ENCODE data around the gene TPD52L1. TPM values are rescaled to one million over a fixed set of nuclear protein-coding genes. Genes with fewer than 3 reads are reported as not detected.

Gene TPD52L1
- total and polyA plus RNA-seq, 2 donors: 6.3 to 16.9 TPM

DNA sequence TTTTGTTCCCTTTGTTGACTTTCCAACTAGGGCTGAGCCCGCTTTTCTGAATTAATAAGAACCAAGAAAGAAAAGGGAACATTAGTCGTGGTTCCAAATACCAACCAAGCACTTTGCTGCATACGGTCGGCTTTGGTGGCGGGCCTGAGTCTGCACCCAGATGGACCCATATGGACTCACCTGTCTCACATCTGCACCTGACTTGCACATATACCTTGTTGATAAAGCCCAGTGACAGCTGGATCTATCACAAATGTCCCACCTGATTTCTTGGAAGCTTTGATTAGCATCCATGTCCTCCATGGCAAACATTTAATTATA is 39.0 kb downstream of the TPD52L1 start:
- Histone ChIP-seq H3K4me1 (ENCODE audit: control insufficient read depth in 2 of 2, insufficient read depth in 2 of 2, low read length in 2 of 2) (no peaks in the 10 kb centered on the region), H3K36me3 (ENCODE audit: control insufficient read depth in 2 of 2, insufficient read depth in 2 of 2, low read length in 1 of 2) (no peaks in the 10 kb centered on the region), H3K27ac (ENCODE audit: low read depth in 1 of 2, low read length in 1 of 2) (no peak overlapping the region), H3K27me3 (ENCODE audit: control insufficient read depth in 2 of 2, insufficient read depth in 1 of 2, low read length in 1 of 2) (no peaks in the 10 kb centered on the region), H3K9me3 (ENCODE audit: control insufficient read depth in 2 of 2, insufficient read depth in 1 of 2, low read length in 1 of 2) (no peaks in the 10 kb centered on the region), H3K4me3 (ENCODE audit: low read length in 2 of 2) (no peak overlapping the region)
- 97% methylated on average over 5 of the region's 5 CpGs for WGBS
- DNase-seq (ENCODE audit: low read depth in 6 of 9, low spot score in 9 of 9): no peak

DNA sequence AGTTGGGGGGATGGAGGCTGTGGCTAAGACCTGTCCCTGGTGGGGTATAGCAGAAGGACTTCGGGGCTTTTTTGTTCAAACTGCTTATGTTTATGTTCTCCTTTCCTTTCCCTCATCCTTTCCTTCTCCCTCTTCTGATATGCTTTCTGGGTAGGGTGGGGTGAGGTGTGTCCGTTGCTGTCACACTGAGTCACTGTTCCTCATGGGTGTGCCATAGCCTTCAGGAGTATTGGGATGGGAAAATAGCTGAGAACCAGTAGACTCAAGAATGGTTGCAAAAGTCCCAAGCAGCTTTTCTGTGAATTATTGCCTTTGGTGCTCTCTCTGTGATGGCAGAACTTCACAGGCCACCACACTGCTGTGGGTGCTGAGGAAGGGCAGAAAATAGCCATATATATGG is 39.6 kb downstream of the TPD52L1 start:
- no peaks in the 10 kb centered on the region for H3K36me3 ChIP-seq (ENCODE audit: control insufficient read depth in 2 of 2, insufficient read depth in 2 of 2, low read length in 1 of 2)
- H3K27ac ChIP-seq (ENCODE audit: low read depth in 1 of 2, low read length in 1 of 2): no peak overlapping the region
- WGBS: 87% methylated on average over 2 of the region's 2 CpGs
- no peak overlapping the region for H3K4me3 ChIP-seq (ENCODE audit: low read length in 2 of 2)
- no peaks in the 10 kb centered on the region for H3K4me1 ChIP-seq (ENCODE audit: control insufficient read depth in 2 of 2, insufficient read depth in 2 of 2, low read length in 2 of 2)
- DNase-seq (ENCODE audit: low read depth in 6 of 9, low spot score in 9 of 9): no peak
- no peaks in the 10 kb centered on the region for H3K9me3 ChIP-seq (ENCODE audit: control insufficient read depth in 2 of 2, insufficient read depth in 1 of 2, low read length in 1 of 2)
- H3K27me3 ChIP-seq (ENCODE audit: control insufficient read depth in 2 of 2, insufficient read depth in 1 of 2, low read length in 1 of 2): no peaks in the 10 kb centered on the region

DNA sequence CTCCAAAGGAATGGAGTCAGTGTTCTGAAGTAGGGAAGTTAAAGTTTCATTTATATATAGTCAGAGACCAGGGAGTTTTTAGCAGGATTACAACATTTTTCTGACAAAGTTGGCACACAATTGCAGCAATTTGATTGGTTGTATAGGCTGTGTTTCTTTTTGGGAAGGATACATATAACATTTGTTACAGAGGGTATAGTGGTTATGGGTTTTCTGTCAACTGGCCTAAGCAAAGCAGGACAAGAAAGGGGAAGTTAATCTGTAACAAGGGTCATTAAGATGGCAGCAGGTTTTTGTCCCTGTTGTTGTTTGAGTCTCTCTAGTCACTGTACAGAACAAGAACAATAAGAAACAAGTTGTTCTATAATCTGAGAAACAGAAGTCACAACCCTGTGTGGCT is 41.4 kb downstream of the TPD52L1 start:
- H3K4me1 ChIP-seq (ENCODE audit: control insufficient read depth in 2 of 2, insufficient read depth in 2 of 2, low read length in 2 of 2): no peaks in the 10 kb centered on the region
- no peaks in the 10 kb centered on the region for H3K27me3 ChIP-seq (ENCODE audit: control insufficient read depth in 2 of 2, insufficient read depth in 1 of 2, low read length in 1 of 2)
- H3K36me3 ChIP-seq (ENCODE audit: control insufficient read depth in 2 of 2, insufficient read depth in 2 of 2, low read length in 1 of 2): no peaks in the 10 kb centered on the region
- H3K9me3 ChIP-seq (ENCODE audit: control insufficient read depth in 2 of 2, insufficient read depth in 1 of 2, low read length in 1 of 2): no peaks in the 10 kb centered on the region
- no peak overlapping the region for H3K27ac ChIP-seq (ENCODE audit: low read depth in 1 of 2, low read length in 1 of 2)
- no peak for DNase-seq (ENCODE audit: low read depth in 6 of 9, low spot score in 9 of 9)
- H3K4me3 ChIP-seq (ENCODE audit: low read length in 2 of 2): no peak overlapping the region

DNA sequence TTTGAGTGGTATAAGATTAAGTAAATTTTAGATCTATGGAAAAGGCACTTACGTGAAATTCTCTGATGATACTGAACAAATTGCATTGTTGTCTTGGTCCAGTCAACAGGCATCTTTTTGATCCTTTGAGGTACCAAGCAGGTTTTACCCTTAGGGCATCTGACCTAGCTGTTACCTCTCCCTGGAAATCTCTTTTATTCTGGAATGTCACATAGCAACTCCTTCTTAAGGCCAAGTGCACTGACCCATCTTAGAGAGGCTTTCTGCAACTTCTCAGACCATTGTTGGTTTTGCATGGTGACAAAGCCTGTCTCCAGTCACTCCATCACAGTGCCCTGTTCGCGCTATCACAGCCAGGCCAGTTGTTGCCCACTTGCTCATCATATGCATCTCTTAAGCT is 42.0 kb downstream of the TPD52L1 start:
- Histone ChIP-seq H3K4me1 (ENCODE audit: control insufficient read depth in 2 of 2, insufficient read depth in 2 of 2, low read length in 2 of 2) (no peaks in the 10 kb centered on the region), H3K9me3 (ENCODE audit: control insufficient read depth in 2 of 2, insufficient read depth in 1 of 2, low read length in 1 of 2) (no peaks in the 10 kb centered on the region), H3K4me3 (ENCODE audit: low read length in 2 of 2) (no peak overlapping the region), H3K27ac (ENCODE audit: low read depth in 1 of 2, low read length in 1 of 2) (no peak overlapping the region), H3K36me3 (ENCODE audit: control insufficient read depth in 2 of 2, insufficient read depth in 2 of 2, low read length in 1 of 2) (no peaks in the 10 kb centered on the region), H3K27me3 (ENCODE audit: control insufficient read depth in 2 of 2, insufficient read depth in 1 of 2, low read length in 1 of 2) (no peaks in the 10 kb centered on the region)
- WGBS: 97% methylated on average over 3 of the region's 3 CpGs
- no peak for DNase-seq (ENCODE audit: low read depth in 6 of 9, low spot score in 9 of 9)

DNA sequence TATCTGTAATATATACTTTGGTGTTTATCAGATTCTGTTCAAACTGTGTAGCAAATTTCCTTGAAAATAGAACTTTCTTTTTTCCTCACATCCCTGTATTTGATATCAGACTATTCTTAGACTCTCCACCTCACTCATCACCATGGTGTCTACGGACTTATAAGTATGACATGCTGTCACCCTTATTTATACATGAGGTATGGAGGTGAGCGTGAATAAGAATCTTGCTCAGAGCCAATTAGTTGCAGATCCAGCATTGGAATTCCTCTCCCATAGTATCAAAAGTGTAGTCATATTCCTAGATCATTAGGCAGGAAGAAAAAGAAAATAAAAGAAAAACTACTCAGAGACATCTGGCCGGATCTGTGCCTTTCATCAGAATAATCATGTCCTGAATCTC is 43.0 kb downstream of the TPD52L1 start:
- Histone ChIP-seq H3K9me3 (ENCODE audit: control insufficient read depth in 2 of 2, insufficient read depth in 1 of 2, low read length in 1 of 2) (no peaks in the 10 kb centered on the region), H3K4me1 (ENCODE audit: control insufficient read depth in 2 of 2, insufficient read depth in 2 of 2, low read length in 2 of 2) (no peaks in the 10 kb centered on the region), H3K36me3 (ENCODE audit: control insufficient read depth in 2 of 2, insufficient read depth in 2 of 2, low read length in 1 of 2) (no peaks in the 10 kb centered on the region), H3K27ac (ENCODE audit: low read depth in 1 of 2, low read length in 1 of 2) (no peak overlapping the region), H3K27me3 (ENCODE audit: control insufficient read depth in 2 of 2, insufficient read depth in 1 of 2, low read length in 1 of 2) (no peaks in the 10 kb centered on the region), H3K4me3 (ENCODE audit: low read length in 2 of 2) (no peak overlapping the region)
- no peak for DNase-seq (ENCODE audit: low read depth in 6 of 9, low spot score in 9 of 9)
- 88% methylated on average over 3 of the region's 3 CpGs for WGBS

DNA sequence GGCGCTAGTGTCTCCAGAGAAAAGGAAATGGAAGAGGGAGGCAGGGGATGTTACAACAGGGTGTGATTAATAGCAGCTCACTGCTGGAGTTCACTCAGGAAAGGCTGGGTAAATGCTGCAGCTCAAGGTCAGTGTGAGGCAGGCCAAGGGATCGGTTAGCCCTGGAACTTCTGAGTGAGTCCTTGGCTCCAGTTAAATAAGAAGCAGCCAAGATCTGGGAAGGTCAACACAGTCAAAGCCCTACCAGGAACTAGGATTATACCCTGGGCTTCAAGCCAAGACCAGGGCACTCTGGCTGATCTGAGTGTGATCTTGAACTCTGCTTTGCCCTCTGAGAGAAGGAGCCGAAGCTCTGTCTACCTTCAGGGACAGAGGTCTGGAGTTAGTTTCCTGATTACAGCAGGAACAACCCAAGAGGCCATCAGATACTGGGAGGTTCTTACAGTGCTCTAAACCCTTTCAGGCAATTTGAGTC is 44.3 kb downstream of the TPD52L1 start:
- Histone ChIP-seq H3K27me3 (ENCODE audit: control insufficient read depth in 2 of 2, insufficient read depth in 1 of 2, low read length in 1 of 2) (no peaks in the 10 kb centered on the region), H3K36me3 (ENCODE audit: control insufficient read depth in 2 of 2, insufficient read depth in 2 of 2, low read length in 1 of 2) (no peaks in the 10 kb centered on the region), H3K9me3 (ENCODE audit: control insufficient read depth in 2 of 2, insufficient read depth in 1 of 2, low read length in 1 of 2) (no peaks in the 10 kb centered on the region), H3K4me3 (ENCODE audit: low read length in 2 of 2) (no peak overlapping the region), H3K27ac (ENCODE audit: low read depth in 1 of 2, low read length in 1 of 2) (no peak overlapping the region), H3K4me1 (ENCODE audit: control insufficient read depth in 2 of 2, insufficient read depth in 2 of 2, low read length in 2 of 2) (no peaks in the 10 kb centered on the region)
- no peak for DNase-seq (ENCODE audit: low read depth in 6 of 9, low spot score in 9 of 9)
- 91% methylated on average over 3 of the region's 3 CpGs for WGBS

DNA sequence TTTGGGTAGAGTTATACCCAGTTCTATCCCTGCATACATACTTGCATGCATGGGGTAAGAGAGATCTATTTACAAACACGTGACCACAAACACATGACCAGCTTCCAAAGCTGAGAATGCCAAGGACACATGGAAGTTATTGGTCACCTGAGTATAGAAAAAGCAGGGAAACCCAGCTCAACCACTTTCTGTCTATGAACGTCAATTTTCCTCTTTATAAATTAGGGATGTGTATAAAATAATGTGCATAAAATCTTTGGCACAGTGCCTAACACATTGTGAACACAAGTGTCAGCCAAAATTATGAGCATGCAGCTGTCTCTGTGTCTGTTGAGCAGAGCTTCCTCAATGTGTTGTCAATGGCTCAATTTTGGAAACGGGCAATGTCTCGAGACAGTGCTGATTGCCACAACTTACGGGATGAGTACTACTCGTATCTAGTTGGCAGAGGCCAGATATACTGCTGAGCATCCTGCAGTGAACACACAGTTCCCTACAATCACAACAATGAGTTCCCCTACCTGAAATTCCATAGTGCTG is 44.9 kb downstream of the TPD52L1 start:
- 90% methylated on average over 6 of the region's 6 CpGs for WGBS
- no peaks in the 10 kb centered on the region for H3K9me3 ChIP-seq (ENCODE audit: control insufficient read depth in 2 of 2, insufficient read depth in 1 of 2, low read length in 1 of 2)
- H3K4me3 ChIP-seq (ENCODE audit: low read length in 2 of 2): no peak overlapping the region
- H3K27me3 ChIP-seq (ENCODE audit: control insufficient read depth in 2 of 2, insufficient read depth in 1 of 2, low read length in 1 of 2): no peaks in the 10 kb centered on the region
- H3K4me1 ChIP-seq (ENCODE audit: control insufficient read depth in 2 of 2, insufficient read depth in 2 of 2, low read length in 2 of 2): no peaks in the 10 kb centered on the region
- no peak for DNase-seq (ENCODE audit: low read depth in 6 of 9, low spot score in 9 of 9)
- no peaks in the 10 kb centered on the region for H3K36me3 ChIP-seq (ENCODE audit: control insufficient read depth in 2 of 2, insufficient read depth in 2 of 2, low read length in 1 of 2)
- H3K27ac ChIP-seq (ENCODE audit: low read depth in 1 of 2, low read length in 1 of 2): no peak overlapping the region

DNA sequence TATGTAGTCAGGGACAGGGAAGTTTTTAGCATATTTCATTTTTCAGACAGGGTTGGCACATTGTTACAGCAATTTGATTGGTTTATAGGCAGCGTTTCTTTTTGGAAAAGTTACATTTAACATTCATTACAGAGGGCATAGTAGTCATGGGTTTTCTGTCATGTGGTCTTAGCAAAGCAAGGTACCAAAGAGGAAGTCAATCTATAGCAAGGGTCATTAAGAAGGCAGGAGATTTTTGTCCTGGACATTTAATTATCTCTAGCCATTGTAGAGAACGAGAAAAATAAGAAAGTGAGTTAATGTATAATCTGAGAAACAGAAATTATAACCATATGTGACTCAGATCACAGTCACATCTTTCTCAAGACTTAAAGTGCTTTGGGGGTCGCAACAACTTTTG is 47.4 kb downstream of the TPD52L1 start:
- Histone ChIP-seq H3K4me1 (ENCODE audit: control insufficient read depth in 2 of 2, insufficient read depth in 2 of 2, low read length in 2 of 2) (no peaks in the 10 kb centered on the region), H3K4me3 (ENCODE audit: low read length in 2 of 2) (no peak overlapping the region), H3K27me3 (ENCODE audit: control insufficient read depth in 2 of 2, insufficient read depth in 1 of 2, low read length in 1 of 2) (no peaks in the 10 kb centered on the region), H3K9me3 (ENCODE audit: control insufficient read depth in 2 of 2, insufficient read depth in 1 of 2, low read length in 1 of 2) (no peaks in the 10 kb centered on the region), H3K27ac (ENCODE audit: low read depth in 1 of 2, low read length in 1 of 2) (no peak overlapping the region), H3K36me3 (ENCODE audit: control insufficient read depth in 2 of 2, insufficient read depth in 2 of 2, low read length in 1 of 2) (no peaks in the 10 kb centered on the region)
- no peak for DNase-seq (ENCODE audit: low read depth in 6 of 9, low spot score in 9 of 9)
- WGBS: 81% methylated on average over 3 of the region's 3 CpGs

DNA sequence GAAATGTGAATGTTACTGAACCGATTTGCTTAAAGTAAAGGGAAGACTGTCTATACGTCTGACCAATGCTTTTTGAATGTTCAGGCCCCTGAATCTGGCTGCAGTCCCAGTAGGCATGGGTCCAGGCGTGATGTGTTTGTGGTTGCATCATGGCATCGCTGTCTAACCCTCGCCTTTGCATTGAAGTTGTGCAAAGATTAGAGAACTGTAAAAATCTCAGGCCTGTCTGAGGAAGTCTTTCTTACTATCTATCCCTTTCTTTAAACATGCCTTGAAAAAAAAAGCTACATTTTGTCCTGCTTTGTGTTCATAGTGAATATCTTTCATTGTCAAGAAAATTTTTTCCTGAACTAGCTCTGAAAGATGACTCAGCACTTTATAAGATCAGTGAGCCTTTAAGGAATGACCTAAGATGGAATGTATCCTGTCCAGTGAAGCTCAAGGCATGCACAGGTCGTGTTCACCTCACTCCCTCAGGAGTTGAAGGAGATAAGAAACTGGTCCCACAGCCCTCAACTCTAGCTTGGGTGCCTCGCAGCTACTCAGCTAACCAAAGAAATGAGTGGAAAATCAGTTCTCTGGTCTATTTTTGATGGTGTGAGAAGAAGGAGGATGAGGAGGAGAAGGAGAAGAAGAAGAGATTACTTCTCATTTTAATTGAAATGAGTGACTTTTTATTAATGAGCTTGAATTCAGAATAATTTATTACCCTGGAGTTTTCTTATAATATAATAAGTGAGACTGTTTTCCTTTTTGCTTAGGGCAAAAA is 48.6 kb downstream of the TPD52L1 start:
- Histone ChIP-seq H3K36me3 (ENCODE audit: control insufficient read depth in 2 of 2, insufficient read depth in 2 of 2, low read length in 1 of 2) (no peaks in the 10 kb centered on the region), H3K27ac (ENCODE audit: low read depth in 1 of 2, low read length in 1 of 2) (no peak overlapping the region), H3K4me3 (ENCODE audit: low read length in 2 of 2) (no peak overlapping the region), H3K27me3 (ENCODE audit: control insufficient read depth in 2 of 2, insufficient read depth in 1 of 2, low read length in 1 of 2) (no peaks in the 10 kb centered on the region), H3K9me3 (ENCODE audit: control insufficient read depth in 2 of 2, insufficient read depth in 1 of 2, low read length in 1 of 2) (no peaks in the 10 kb centered on the region), H3K4me1 (ENCODE audit: control insufficient read depth in 2 of 2, insufficient read depth in 2 of 2, low read length in 2 of 2) (no peaks in the 10 kb centered on the region)
- WGBS: 71% methylated on average over 7 of the region's 7 CpGs
- no peak for DNase-seq (ENCODE audit: low read depth in 6 of 9, low spot score in 9 of 9)
